ENCODE results near the gene PRDM15.

GRCh38 chr21:41758550-41758949 is 120.6 kb downstream of the PRDM15 start:
- TF ChIP-seq CTCF (conservative IDR thresholded peaks at IDR 0.05; ENCODE audit: low read length) (no peak), EZH2phosphoT487 (IDR thresholded peaks at IDR 0.05; ENCODE audit: borderline replicate concordance, low read depth, low read length) (no peak)
